Measurements from ENCODE around the gene GLYR1.

GLYR1 gene

GRCh38 chr16:4879049-4879448, 32.0 kb upstream of the GLYR1 start:
- no peak for DNase-seq

- no peak for DNase-seq
Measured at GRCh38 chr16:4877380-4877685, 30.2 kb upstream of the GLYR1 start.

- DNase-seq = no peak
Measured at GRCh38 chr16:4876646-4877379, 29.7 kb upstream of the GLYR1 start.

- DNase-seq = no peak
Measured at GRCh38 chr16:4874666-4875065, 27.6 kb upstream of the GLYR1 start.

GRCh38 chr16:4873091-4873490, 26.0 kb upstream of the GLYR1 start:
- DNase-seq = no peak

GRCh38 chr16:4871071-4871470, 24.0 kb upstream of the GLYR1 start:
- no peak for DNase-seq

- no peak for DNase-seq
Measured at GRCh38 chr16:4870138-4870671, 23.1 kb upstream of the GLYR1 start.

GRCh38 chr16:4869147-4869805, 22.2 kb upstream of the GLYR1 start:
- no peak for DNase-seq

- no peak for DNase-seq
Measured at GRCh38 chr16:4868535-4868934, 21.4 kb upstream of the GLYR1 start.

GRCh38 chr16:4868026-4868425, 20.9 kb upstream of the GLYR1 start:
- no peak for DNase-seq

- no peak for DNase-seq
Measured at GRCh38 chr16:4866586-4866985, 19.5 kb upstream of the GLYR1 start.

GRCh38 chr16:4865231-4865860, 18.3 kb upstream of the GLYR1 start:
- DNase-seq = no peak

- no peak for DNase-seq
Measured at GRCh38 chr16:4864728-4865127, 17.6 kb upstream of the GLYR1 start.

GRCh38 chr16:4862639-4863038, 15.6 kb upstream of the GLYR1 start:
- DNase-seq = no peak

GRCh38 chr16:4860727-4861342, 13.7 kb upstream of the GLYR1 start:
- no peak for DNase-seq

- no peak for DNase-seq
Measured at GRCh38 chr16:4859900-4860255, 12.8 kb upstream of the GLYR1 start.

- DNase-seq = no peak
Measured at GRCh38 chr16:4859190-4859899, 12.3 kb upstream of the GLYR1 start.

GRCh38 chr16:4855804-4856203, 8.7 kb upstream of the GLYR1 start:
- no peak for DNase-seq

GRCh38 chr16:4855371-4855770, 8.3 kb upstream of the GLYR1 start:
- DNase-seq = no peak

- DNase-seq = no peak
Measured at GRCh38 chr16:4852221-4852872, 5.3 kb upstream of the GLYR1 start.

- DNase-seq = no peak
Measured at GRCh38 chr16:4850211-4850610, 3.1 kb upstream of the GLYR1 start.

GRCh38 chr16:4847774-4848587, 893 bp upstream of the GLYR1 start:
- DNase-seq = peak; percentile 26 to 52
